ENCODE measurements around the gene PET100. TPM values are rescaled to one million over a fixed set of nuclear protein-coding genes. Genes with fewer than 3 reads are reported as not detected.

PET100 gene
- total and polyA plus RNA-seq, 11 donors, result 22.3 to 405 (median 136) TPM

DNA sequence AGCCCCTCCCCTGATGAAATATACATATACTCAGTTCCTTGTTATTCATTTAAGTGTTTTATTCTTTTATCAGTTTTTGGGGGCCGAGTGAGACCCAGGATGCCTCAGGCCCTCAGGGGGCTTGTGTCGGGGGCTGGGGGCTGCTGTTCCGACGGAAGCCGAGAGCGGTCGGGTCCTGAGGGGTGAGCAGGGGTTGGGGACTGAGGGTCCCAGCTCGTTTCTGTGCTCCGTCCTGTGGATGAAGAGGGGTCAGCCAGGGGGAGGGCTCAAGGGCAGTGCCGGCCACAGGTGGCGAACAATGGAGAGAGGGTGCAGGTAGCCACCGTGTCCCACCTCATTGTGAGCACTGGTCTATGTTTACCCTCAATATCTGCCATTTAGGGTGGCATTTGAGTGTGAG is 2.0 kb downstream of the PET100 start:
- H3K9me3 ChIP-seq, result no peaks in the 10 kb centered on the region
- TF ChIP-seq, protein P1, sequence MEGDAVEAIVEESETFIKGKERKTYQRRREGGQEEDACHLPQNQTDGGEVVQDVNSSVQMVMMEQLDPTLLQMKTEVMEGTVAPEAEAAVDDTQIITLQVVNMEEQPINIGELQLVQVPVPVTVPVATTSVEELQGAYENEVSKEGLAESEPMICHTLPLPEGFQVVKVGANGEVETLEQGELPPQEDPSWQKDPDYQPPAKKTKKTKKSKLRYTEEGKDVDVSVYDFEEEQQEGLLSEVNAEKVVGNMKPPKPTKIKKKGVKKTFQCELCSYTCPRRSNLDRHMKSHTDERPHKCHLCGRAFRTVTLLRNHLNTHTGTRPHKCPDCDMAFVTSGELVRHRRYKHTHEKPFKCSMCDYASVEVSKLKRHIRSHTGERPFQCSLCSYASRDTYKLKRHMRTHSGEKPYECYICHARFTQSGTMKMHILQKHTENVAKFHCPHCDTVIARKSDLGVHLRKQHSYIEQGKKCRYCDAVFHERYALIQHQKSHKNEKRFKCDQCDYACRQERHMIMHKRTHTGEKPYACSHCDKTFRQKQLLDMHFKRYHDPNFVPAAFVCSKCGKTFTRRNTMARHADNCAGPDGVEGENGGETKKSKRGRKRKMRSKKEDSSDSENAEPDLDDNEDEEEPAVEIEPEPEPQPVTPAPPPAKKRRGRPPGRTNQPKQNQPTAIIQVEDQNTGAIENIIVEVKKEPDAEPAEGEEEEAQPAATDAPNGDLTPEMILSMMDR (IDR thresholded peaks at IDR 0.05), result no peak
- no peak for TF ChIP-seq POLR2A (IDR thresholded peaks at IDR 0.05)

DNA sequence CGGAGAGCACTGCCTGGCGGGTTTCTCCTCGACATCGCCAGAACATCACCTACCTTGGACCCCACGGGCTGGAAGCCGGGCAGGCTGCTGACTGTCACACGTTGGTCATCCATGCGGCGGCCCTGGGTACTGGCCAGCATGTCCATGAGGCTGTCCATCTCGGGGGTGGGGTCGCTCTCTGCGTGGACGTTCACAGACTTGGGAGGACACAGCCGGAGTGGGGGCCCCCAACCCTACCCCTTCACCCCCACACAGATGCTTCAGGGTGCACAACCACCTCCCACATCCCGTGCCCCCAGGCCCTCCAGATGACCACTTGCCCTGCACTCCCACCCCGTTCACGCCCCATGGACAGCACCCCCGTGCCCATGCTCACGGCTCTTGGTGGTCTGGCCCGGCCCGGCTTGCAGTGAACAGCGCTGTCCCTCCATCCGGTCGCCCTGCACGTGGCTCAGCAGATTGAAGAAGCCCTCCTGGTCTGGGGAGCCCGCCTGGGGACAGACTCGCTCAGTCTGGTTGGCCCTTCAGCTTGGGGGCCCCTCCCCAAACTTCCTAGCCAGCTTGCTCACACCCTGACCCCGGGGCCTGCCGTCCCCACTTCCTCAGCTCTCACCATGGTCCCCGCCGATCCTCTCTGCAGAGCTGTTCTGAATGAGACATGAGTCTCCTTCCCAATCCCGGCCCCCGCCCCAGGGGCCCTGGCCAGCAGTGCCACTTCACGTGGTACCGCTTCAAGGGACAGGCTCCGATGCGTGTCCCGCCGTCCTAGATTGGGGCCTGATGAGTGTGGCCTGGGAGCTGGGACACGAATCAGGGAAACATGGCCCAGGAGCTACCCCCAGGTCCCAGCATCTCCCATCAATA is 3.0 kb downstream of the PET100 start:
- no peak for ATAC-seq
- Histone ChIP-seq H3K27me3 (peaks cover 2 to 22% (median 12%) of the 10 kb centered on the region in 9 donors), H3K9me3 (no peaks in the 10 kb centered on the region), H3K4me3 (no peak overlapping the region), H3K4me1 (peaks cover 3 to 56% (median 24%) of the 10 kb centered on the region in 12 donors), H3K36me3 (peaks cover 0 to 12% (median 0%) of the 10 kb centered on the region in 9 donors), H3K27ac (no peak overlapping the region)
- no peak for DNase-seq
- no peak for TF ChIP-seq POLR2A (IDR thresholded peaks at IDR 0.05)
- TF ChIP-seq, protein P1 (IDR thresholded peaks at IDR 0.05), result no peak
- 91 to 93% (median 92%) methylated on average over 24 to 40 of the region's 40 CpGs for WGBS, 4 donors
- intact Hi-C loops (cut with DNase I), result no loop called here

More for the DNA sequence above, 2.0 kb downstream of the PET100 start:
- H3K36me3 ChIP-seq, result peaks cover 0 to 18% (median 4%) of the 10 kb centered on the region in 9 donors
- intact Hi-C loops (cut with DNase I), result no loop called here
- H3K4me3 ChIP-seq, result no peak overlapping the region
- peaks cover 0 to 12% (median 2%) of the 10 kb centered on the region in 9 donors for H3K27me3 ChIP-seq
- 83 to 94% (median 93%) methylated on average over 12 of the region's 12 CpGs for WGBS, 4 donors
- DNase-seq, result no peak
- no peak overlapping the region for H3K27ac ChIP-seq
- H3K4me1 ChIP-seq, result peaks cover 3 to 47% (median 25%) of the 10 kb centered on the region in 12 donors
- no peak for ATAC-seq

DNA sequence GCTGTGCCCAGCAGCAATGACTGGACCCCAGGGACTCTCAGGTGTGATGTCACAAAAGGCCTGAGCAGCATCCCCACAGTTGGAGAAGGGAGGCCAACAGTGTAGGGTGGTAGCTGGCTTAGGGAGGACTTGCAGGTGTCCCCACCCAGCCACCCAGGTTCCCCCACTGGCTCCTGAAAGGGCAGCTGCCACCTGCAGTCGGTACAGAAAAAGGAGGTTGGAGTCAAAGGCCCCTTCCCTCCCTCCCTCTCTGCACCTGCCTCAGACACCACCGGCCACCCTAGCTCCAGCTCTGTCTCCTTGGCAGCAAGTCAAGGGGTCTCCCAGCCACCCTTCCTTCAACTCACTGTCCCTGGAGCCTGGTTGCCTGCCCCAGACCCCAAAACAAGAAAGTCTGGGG is 4.1 kb downstream of the PET100 start, which contains the start of gene PCP2:
Gene PCP2, minus strand, starts transcription at position 22 of the 400 bp plus-strand sequence. CDS start 262 bp downstream, outside the sequence.
- no peak for DNase-seq
- intact Hi-C loops (cut with DNase I), result no loop called here
- ATAC-seq, result no peak
- peaks cover 2 to 33% (median 16%) of the 10 kb centered on the region in 9 donors for H3K27me3 ChIP-seq
- H3K36me3 ChIP-seq, result peaks cover 0 to 12% (median 0%) of the 10 kb centered on the region in 9 donors
- no peaks in the 10 kb centered on the region for H3K9me3 ChIP-seq
- no peak for TF ChIP-seq POLR2A (IDR thresholded peaks at IDR 0.05)
- TF ChIP-seq, protein P1 (IDR thresholded peaks at IDR 0.05), result no peak
- H3K4me1 ChIP-seq, result peaks cover 3 to 47% (median 13%) of the 10 kb centered on the region in 12 donors
- H3K27ac ChIP-seq, result no peak within 1 kb of the TSS
- WGBS, 4 donors, result 37 to 65% (median 45%) methylated on average over 1 to 2 of the region's 2 CpGs; no CpG with 5 or more reads in 1 of the 4 donors
- no peak within 1 kb of the TSS for H3K4me3 ChIP-seq

DNA sequence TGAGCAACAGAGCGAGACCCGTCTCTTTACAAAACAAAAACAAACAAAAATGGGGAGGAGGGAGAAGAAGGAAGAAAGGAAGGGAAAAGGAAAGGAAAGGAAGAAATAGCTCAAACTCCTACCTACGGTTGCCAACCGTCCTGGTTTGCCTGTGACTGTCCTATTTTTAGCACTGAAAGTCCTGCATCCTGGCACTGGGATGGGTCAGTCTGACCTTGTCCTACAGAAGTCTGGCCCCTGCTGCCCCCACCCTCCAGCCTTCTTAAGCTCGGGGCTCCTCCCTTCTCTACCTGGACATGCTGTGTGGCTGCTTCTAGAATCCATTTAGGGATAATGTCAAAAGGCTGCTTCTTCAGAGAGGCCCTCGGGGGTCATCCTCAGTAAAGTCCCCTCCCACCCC is 6.1 kb downstream of the PET100 start:
- H3K4me1 ChIP-seq, result peaks cover 0 to 36% (median 5%) of the 10 kb centered on the region in 12 donors
- no peak overlapping the region for H3K27ac ChIP-seq
- no peaks in the 10 kb centered on the region for H3K9me3 ChIP-seq
- DNase-seq (no peak), ATAC-seq (peak in 1 of 4 donors; percentile 25)
- H3K36me3 ChIP-seq, result peaks cover 0 to 12% (median 0%) of the 10 kb centered on the region in 9 donors
- intact Hi-C loops (cut with DNase I), result no loop called here
- peaks cover 2 to 38% (median 17%) of the 10 kb centered on the region in 9 donors for H3K27me3 ChIP-seq
- 34 to 49% (median 40%) methylated on average over 6 of the region's 6 CpGs for WGBS, 4 donors
- no peak for TF ChIP-seq POLR2A (IDR thresholded peaks at IDR 0.05)
- TF ChIP-seq, protein P1 (IDR thresholded peaks at IDR 0.05), result no peak
- no peak overlapping the region for H3K4me3 ChIP-seq

All from heart left ventricle (tissue), 16 donors.